Dermis blood vessel endothelial cell (primary cell): Measurements from ENCODE around the gene PREX1. TPM values are rescaled to one million over a fixed set of nuclear protein-coding genes. Genes with fewer than 3 reads are reported as not detected.
A peak's percentile ranks its signal among the peaks of the same experiment; 100 is the strongest.

Experiments
- DNase-seq: peaks from one replicate; pipeline ENCODE4 v3.0.0; 2010
- total RNA-seq: library from RNA; depleted of rRNA; stranded (reverse); fragments of >200 nt; gene quantifications from 2 replicates; pipeline ENCODE4 v1.2.3, GENCODE V29; 2014

Gene PREX1
- total RNA-seq, 1 donor from 2014 or later: 63.1 TPM

- no peak for DNase-seq
Observed at GRCh38 chr20:48674461-48674860, 153.3 kb downstream of the PREX1 start.

- DNase-seq: no peak
Observed at GRCh38 chr20:48673507-48673906, 154.3 kb downstream of the PREX1 start.

GRCh38 chr20:48672324-48672723, 155.5 kb downstream of the PREX1 start:
- no peak for DNase-seq

GRCh38 chr20:48671141-48671540, 156.7 kb downstream of the PREX1 start:
- no peak for DNase-seq

- peak; percentile 92 for DNase-seq
Observed at GRCh38 chr20:48669946-48670605, 157.7 kb downstream of the PREX1 start.

GRCh38 chr20:48668451-48668946, 159.3 kb downstream of the PREX1 start:
- DNase-seq: no peak

- peak; percentile 96 for DNase-seq
Observed at GRCh38 chr20:48667889-48668413, 159.8 kb downstream of the PREX1 start.

- DNase-seq: peak; percentile 67
Observed at GRCh38 chr20:48667481-48667880, 160.3 kb downstream of the PREX1 start.

- DNase-seq: no peak
Observed at GRCh38 chr20:48665785-48666184, 162.0 kb downstream of the PREX1 start.

GRCh38 chr20:48662711-48663110, 165.1 kb downstream of the PREX1 start:
- no peak for DNase-seq

GRCh38 chr20:48661575-48662455, 166.0 kb downstream of the PREX1 start:
- no peak for DNase-seq

GRCh38 chr20:48660788-48661187, 167.0 kb downstream of the PREX1 start:
- no peak for DNase-seq

- DNase-seq: no peak
Observed at GRCh38 chr20:48659858-48660257, 167.9 kb downstream of the PREX1 start.

GRCh38 chr20:48658505-48658904, 169.3 kb downstream of the PREX1 start:
- DNase-seq: no peak

GRCh38 chr20:48658198-48658476, 169.7 kb downstream of the PREX1 start:
- DNase-seq: no peak

GRCh38 chr20:48657426-48658197, 170.2 kb downstream of the PREX1 start:
- DNase-seq: peak; percentile 90

- DNase-seq: peak; percentile 30
Observed at GRCh38 chr20:48656661-48657211, 171.1 kb downstream of the PREX1 start.

- DNase-seq: no peak
Observed at GRCh38 chr20:48656137-48656536, 171.7 kb downstream of the PREX1 start.

- no peak for DNase-seq
Observed at GRCh38 chr20:48653706-48654051, 174.1 kb downstream of the PREX1 start.

- DNase-seq: no peak
Observed at GRCh38 chr20:48652961-48653705, 174.7 kb downstream of the PREX1 start.

- DNase-seq: no peak
Observed at GRCh38 chr20:48651960-48652359, 175.8 kb downstream of the PREX1 start.

- no peak for DNase-seq
Observed at GRCh38 chr20:48651271-48651670, 176.5 kb downstream of the PREX1 start.
